Motor neuron (in vitro differentiated cells): ENCODE results near the gene ZNF787. TPM values are rescaled to one million over a fixed set of nuclear protein-coding genes. Genes with fewer than 3 reads are reported as not detected.
A peak's percentile ranks its signal among the peaks of the same experiment; 100 is the strongest.

ENCODE experiments used
- ATAC-seq, 8 experiments: fragments of 200-7000 bp; cut with Tn5 transposase; replicated peaks in 6 of 8; 2 replicates each; pipeline ENCODE4 v1.8.0; 2021; ENCODE audit warnings: mild to moderate bottlenecking in 8 of 8, moderate library complexity in 8 of 8
- H3K27ac ChIP-seq, 2 donors: fragments of 250-450 bp; sonication (Bioruptor Pico); 2 replicates each; pipeline ENCODE4 v1.9.0; 2021; ENCODE audit warnings: antibody characterized with exemption in 2 of 2, mild to moderate bottlenecking in 2 of 2, moderate library complexity in 1 of 2
- H3K4me1 ChIP-seq, 2 donors: fragments of 250-450 bp; sonication (Bioruptor Pico); replicated peaks in 1 of 2; 2 replicates each; pipeline ENCODE4 v1.6.1; 2021; ENCODE audit warnings: antibody characterized with exemption in 2 of 2, mild to moderate bottlenecking in 2 of 2, moderate library complexity in 1 of 2
- H3K4me3 ChIP-seq, 5 donors: fragments of 250-450 bp; sonication (Bioruptor Pico); 2 replicates each; pipeline ENCODE4 v1.9.0; 2021; ENCODE audit warnings: antibody characterized with exemption in 5 of 5, mild to moderate bottlenecking in 5 of 5, moderate library complexity in 4 of 5
- WGBS, 10 experiments: fragments of 450-650 bp; shearing (Covaris generic); methylation state at CpG; one replicate each; pipeline ENCODE4 v1.0.0; 2022; 5-methylcytosine and 5-hydroxymethylcytosine counted together
- in situ Hi-C, 9 experiments: fragments of 400-800 bp; cut with MboI; loops; one replicate each; pipeline ENCODE4 v1.15.0; 2021; ENCODE audit warnings: low sequenced_read_pairs in 9 of 9, low pct_unique_long_range_greater_than_20kb in 2 of 9; ENCODE audit not compliant: unreplicated experiment in 9 of 9
- total RNA-seq, 8 experiments: library from RNA; unstranded; fragments of 300-600 nt; gene quantifications; 2 replicates each; pipeline versions ENCODE4 v1.2.3 to v1.2.4, GENCODE V29; 2022

The ZNF787 gene
- total RNA-seq, 8 experiments from 2014 or later: 15.2 to 22.3 (median 17.5) TPM

DNA sequence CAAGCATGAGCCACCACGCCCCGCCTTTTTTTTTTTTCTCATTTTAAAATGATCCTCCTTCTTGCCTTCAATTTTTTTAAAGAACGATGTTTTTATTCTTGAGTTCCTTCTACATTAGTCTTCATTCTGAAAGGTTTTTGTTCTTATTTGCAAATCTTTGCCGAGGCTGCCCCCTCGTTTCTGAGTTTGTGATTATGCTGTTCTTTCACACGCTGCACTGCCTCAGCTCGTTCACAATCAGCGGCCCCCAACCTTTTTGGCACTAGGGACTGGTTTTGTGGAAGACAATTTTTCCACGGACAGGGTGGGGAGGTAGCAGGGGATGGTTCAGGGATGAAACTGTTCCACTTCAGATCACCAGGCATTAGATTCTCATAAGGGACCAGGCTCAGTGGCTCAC is 26.6 kb downstream of the ZNF787 start:
- no peak for ATAC-seq

DNA sequence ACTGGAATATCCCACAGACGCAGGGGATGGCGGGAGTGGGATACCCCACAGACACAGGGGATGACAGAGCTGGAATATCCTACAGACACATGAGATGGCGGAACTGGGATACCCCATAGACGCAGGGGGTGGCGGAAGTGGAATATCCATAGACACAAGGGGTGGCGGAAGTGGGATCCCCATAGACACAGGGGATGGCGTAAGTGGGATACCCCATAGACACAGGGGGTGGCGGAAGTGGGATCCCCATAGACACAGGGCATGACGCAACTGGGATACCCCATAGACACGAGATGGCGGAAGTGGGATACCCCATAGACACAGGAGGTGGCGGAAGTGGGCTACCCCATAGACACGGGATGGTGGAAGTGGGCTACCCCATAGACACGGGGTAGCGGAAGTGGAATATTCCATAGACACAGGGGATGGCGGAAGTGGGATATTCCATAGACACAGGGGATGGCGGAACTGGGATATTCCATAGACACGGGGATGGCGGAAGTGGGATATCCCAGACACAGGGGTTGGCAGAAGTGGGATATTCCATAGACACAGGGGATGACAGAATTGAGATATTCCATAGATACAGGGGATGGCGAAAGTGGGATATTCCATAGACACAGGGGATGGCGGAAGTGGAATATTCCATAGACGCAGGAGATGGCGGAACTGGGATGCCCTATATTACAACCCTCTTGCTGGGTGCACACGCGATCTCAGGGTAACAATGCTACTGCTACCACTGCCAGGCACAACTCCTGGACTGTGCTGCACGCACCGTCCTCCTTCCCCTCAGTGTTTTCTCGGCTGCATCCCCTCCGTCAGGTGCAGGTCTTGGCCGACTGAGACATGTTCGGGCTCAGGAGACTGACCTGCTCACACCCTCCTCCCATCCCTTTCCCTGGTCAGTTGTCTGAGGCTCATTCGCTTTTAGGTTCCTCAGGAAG is 28.1 kb downstream of the ZNF787 start:
- H3K27ac ChIP-seq: no peak overlapping the region
- in situ Hi-C loops: loop anchor here in 1 of 9 experiments (25.0 kb wide), 1 partner anchor 219 kb away; the partner anchor contains the start of gene ZSCAN5A
- H3K4me3 ChIP-seq: no peak overlapping the region
- H3K4me1 ChIP-seq: no peaks in the 10 kb centered on the region
- ATAC-seq: no peak
- 97 to 100% (median 98%) methylated on average over 3 to 10 of the region's 32 CpGs; no CpG with 5 or more reads in 3 of the 10 experiments for WGBS, 10 experiments

More for the DNA sequence above, 26.6 kb downstream of the ZNF787 start:
- WGBS, 10 experiments: 87 to 98% (median 95%) methylated on average over 4 to 8 of the region's 9 CpGs; no CpG with 5 or more reads in 1 of the 10 experiments
- no peaks in the 10 kb centered on the region for H3K4me1 ChIP-seq
- H3K27ac ChIP-seq: no peak overlapping the region
- H3K4me3 ChIP-seq: no peak overlapping the region
- in situ Hi-C loops: loop anchor here in 1 of 9 experiments (25.0 kb wide), 1 partner anchor 218 kb away; the partner anchor contains the start of gene ZSCAN5A

DNA sequence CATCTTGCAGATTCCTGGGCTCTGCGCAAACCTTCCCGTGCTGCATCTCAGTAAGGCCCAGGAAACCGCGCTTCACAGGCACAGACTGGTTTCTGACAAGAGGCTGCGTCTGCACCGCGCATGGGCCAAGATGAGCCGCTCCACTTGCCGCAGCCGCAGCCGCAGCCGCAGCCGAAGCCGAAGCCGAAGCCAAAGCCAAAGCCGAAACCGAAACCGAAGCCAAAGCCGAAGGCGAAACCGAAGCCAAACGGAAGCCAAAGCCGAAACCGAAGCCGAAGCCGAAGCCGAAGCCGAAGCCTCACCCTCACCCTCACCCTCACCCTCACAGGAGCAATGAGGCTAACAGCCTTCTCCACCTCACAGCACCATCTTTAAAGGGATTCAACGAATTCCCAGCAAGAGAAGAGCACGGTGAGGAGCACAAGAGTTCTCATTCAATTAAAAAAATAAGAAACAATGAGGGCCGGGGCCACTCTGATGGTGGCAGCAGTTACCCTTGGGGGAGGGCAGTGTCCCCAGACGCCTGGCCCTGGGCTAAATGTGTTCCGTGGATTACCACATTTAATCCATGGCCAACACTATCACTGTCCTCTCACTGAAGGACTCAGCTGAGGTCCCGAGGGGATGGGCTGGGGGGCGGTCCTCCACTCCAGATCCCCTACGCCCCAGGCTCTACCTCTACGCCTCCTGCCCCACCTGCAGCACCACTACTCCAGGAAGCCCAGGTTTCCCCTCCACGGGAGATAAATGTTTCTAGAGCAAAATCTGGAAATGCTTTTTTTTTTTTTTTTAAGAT is 29.1 kb downstream of the ZNF787 start:
- H3K4me3 ChIP-seq: no peak overlapping the region
- H3K27ac ChIP-seq: no peak overlapping the region
- no peak for ATAC-seq

GRCh38 chr19:56091066-56091490 is 30.0 kb downstream of the ZNF787 start:
- peak; percentile 61 to 94 (median 74) for ATAC-seq
- in situ Hi-C loops: loop anchor here in 1 of 9 experiments (25.0 kb wide), 1 partner anchor 221 kb away; the partner anchor contains the start of gene ZSCAN5A
- no peaks in the 10 kb centered on the region for H3K4me1 ChIP-seq
- 17 to 96% (median 43%) methylated on average over 1 to 8 of the region's 10 CpGs; no CpG with 5 or more reads in 1 of the 10 experiments for WGBS, 10 experiments
- no peak overlapping the region for H3K27ac ChIP-seq
- H3K4me3 ChIP-seq: no peak overlapping the region

More for the DNA sequence above, 29.1 kb downstream of the ZNF787 start:
- H3K4me1 ChIP-seq: no peaks in the 10 kb centered on the region
- in situ Hi-C loops: loop anchor here in 1 of 9 experiments (25.0 kb wide), 1 partner anchor 220 kb away; the partner anchor contains the start of gene ZSCAN5A
- WGBS, 10 experiments: 90 to 100% (median 97%) methylated on average over 1 to 35 of the region's 38 CpGs

GRCh38 chr19:56089344-56089743 is 31.8 kb downstream of the ZNF787 start:
- in situ Hi-C loops: loop anchor here in 1 of 9 experiments (25.0 kb wide), 1 partner anchor 223 kb away; the partner anchor contains the start of gene ZSCAN5A
- Histone ChIP-seq H3K27ac (no peak overlapping the region), H3K4me3 (no peak overlapping the region), H3K4me1 (peaks cover 0 to 3% of the 10 kb centered on the region in 2 donors)
- WGBS, 10 experiments: 80 to 95% methylated on average over 1 to 4 of the region's 14 CpGs; no CpG with 5 or more reads in 8 of the 10 experiments
- ATAC-seq: no peak

DNA sequence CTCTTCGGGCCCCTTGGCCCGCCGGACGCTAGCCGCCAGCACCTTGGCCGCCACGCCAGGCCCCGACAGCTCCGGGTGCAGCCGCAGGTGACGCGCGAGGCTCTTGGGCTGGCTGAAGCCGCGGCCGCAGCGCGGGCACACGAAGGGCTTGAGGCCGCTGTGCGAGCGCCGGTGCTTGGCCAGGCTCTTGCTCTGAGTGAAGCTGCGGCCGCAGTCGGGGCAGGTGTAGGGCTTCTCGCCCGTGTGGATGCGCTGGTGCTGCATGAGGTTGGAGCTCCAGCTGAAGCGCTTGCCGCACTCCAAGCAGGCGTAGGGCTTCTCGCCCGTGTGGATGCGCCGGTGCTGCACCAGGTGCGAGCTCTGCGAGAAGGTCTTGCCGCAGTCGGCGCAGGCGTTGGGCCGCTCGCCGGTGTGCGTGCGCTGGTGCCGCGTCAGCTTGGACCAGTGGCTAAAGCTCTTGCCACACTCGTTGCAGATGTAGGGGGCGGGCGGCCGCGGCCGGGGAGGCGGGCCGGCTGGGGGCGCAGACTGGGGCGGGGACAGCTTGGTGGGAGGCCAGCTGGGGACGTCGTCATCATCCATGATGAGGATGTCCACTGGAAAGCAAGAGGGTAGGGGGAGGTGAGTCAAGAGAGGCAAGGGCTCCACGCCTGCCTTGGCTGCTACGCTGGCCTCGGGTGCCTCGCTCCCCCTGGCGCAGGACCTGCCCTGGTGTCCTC is 32.4 kb downstream of the ZNF787 start:
- in situ Hi-C loops: loop anchor here in 1 of 9 experiments (25.0 kb wide), 1 partner anchor 224 kb away; the partner anchor contains the start of gene ZSCAN5A
- no peak overlapping the region for H3K4me3 ChIP-seq
- 87 to 96% methylated on average over 6 to 12 of the region's 66 CpGs; no CpG with 5 or more reads in 8 of the 10 experiments for WGBS, 10 experiments
- ATAC-seq: no peak
- H3K27ac ChIP-seq: no peak overlapping the region
- peaks cover 0 to 3% of the 10 kb centered on the region in 2 donors for H3K4me1 ChIP-seq

GRCh38 chr19:56087647-56088496 is 33.2 kb downstream of the ZNF787 start:
- peaks cover 0 to 3% of the 10 kb centered on the region in 2 donors for H3K4me1 ChIP-seq
- no peak for ATAC-seq
- in situ Hi-C loops: loop anchor here in 1 of 9 experiments (25.0 kb wide), 1 partner anchor 224 kb away; the partner anchor contains the start of gene ZSCAN5A
- WGBS, 10 experiments: 76 to 94% methylated on average over 5 to 18 of the region's 104 CpGs; no CpG with 5 or more reads in 8 of the 10 experiments
- no peak overlapping the region for H3K27ac ChIP-seq
- no peak overlapping the region for H3K4me3 ChIP-seq

- in situ Hi-C loops: loop anchor here in 1 of 9 experiments (25.0 kb wide), 1 partner anchor 225 kb away; the partner anchor contains the start of gene ZSCAN5A
- Histone ChIP-seq H3K4me1 (peaks cover 0 to 3% of the 10 kb centered on the region in 2 donors), H3K4me3 (no peak overlapping the region), H3K27ac (no peak overlapping the region)
- ATAC-seq: no peak
- 83 to 100% (median 89%) methylated on average over 2 to 15 of the region's 49 CpGs; no CpG with 5 or more reads in 6 of the 10 experiments for WGBS, 10 experiments
These were observed 34.2 kb downstream of the ZNF787 start for GRCh38 chr19:56086671-56087430.

DNA sequence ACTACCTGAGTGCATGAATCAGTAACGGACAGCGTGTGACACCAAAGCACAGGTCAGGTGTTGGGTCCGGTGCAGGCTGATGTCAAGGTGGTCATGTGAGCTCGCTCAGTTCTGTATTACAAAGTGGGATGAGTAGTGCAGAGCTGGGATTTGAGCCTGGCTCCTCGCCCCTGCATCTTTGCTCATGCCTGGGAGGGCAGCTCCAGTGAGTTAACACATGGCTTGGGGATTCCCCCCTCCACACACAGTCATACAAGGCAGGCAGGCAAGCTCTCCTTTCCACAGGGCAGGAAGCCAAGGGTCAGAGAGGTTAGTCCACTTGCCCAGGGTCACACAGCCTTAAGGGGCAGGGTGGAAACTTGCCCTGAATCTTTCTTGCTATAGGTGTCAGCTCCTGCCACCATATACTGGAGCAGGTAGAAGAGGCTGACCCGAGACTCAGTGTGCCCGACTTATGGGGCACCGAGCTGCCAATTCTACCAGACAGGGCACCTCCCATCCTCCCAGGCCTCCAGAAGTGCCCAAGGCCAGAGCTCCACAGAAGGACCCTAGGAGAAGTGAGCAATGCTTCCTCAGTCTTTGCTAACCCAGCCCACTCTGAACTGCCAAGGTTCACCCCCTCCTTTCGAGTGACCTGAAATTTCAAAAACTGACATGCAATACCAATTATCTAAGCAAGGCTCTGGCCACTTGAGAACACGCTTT is 35.4 kb downstream of the ZNF787 start:
- H3K4me1 ChIP-seq: peaks cover 3% of the 10 kb centered on the region in 2 donors
- H3K4me3 ChIP-seq: no peak overlapping the region
- no peak overlapping the region for H3K27ac ChIP-seq
- in situ Hi-C loops: loop anchor here in 1 of 9 experiments (25.0 kb wide), 1 partner anchor 227 kb away; the partner anchor contains the start of gene ZSCAN5A
- 33 to 97% (median 86%) methylated on average over 1 to 7 of the region's 10 CpGs; no CpG with 5 or more reads in 4 of the 10 experiments for WGBS, 10 experiments
- ATAC-seq: peak in 5 of 8 experiments; percentile 29 to 72 (median 38)
